Stimulated activated CD8-positive, alpha-beta memory T cell treated with anti-CD3 and anti-CD28 coated beads, Interleukin-12 subunit alpha, Interleukin-12 subunit beta, amount 100 ng/mL, for 1 hour (primary cell): ENCODE measurements around the gene PSMB5.

Experiments
- DNase-seq: peaks from one replicate; pipeline ENCODE4 v3.0.0-alpha.2; 2020; ENCODE audit warnings: low read depth

PSMB5 gene

GRCh38 chr14:23058654-23059504, 24.2 kb upstream of the PSMB5 start:
- no peak for DNase-seq

- peak; percentile 78 for DNase-seq
These were observed 23.3 kb upstream of the PSMB5 start for GRCh38 chr14:23057757-23058653.

- peak; percentile 41 for DNase-seq
These were observed 22.5 kb upstream of the PSMB5 start, which contains the start of gene CDH24 for GRCh38 chr14:23056956-23057756. Gene CDH24, minus strand, starts transcription at chr14:23057520. Its CDS starts 1,787 bp downstream, at chr14:23055733.

GRCh38 chr14:23056145-23056955, 21.6 kb upstream of the PSMB5 start:
- peak; percentile 57 for DNase-seq

- DNase-seq = no peak
These were observed 21.0 kb upstream of the PSMB5 start for GRCh38 chr14:23055621-23056144.

- DNase-seq = no peak
These were observed 20.4 kb upstream of the PSMB5 start for GRCh38 chr14:23055147-23055550.

- no peak for DNase-seq
These were observed 19.5 kb upstream of the PSMB5 start for GRCh38 chr14:23054000-23054811.

GRCh38 chr14:23053426-23053825, 18.7 kb upstream of the PSMB5 start:
- DNase-seq = no peak

- DNase-seq = no peak
These were observed 18.0 kb upstream of the PSMB5 start for GRCh38 chr14:23052671-23053070.

GRCh38 chr14:23052182-23052623, 17.5 kb upstream of the PSMB5 start:
- DNase-seq = no peak

GRCh38 chr14:23051141-23052057, 16.7 kb upstream of the PSMB5 start:
- no peak for DNase-seq

- no peak for DNase-seq
These were observed 14.3 kb upstream of the PSMB5 start for GRCh38 chr14:23049011-23049410.

GRCh38 chr14:23047751-23048693, 13.3 kb upstream of the PSMB5 start:
- no peak for DNase-seq

- no peak for DNase-seq
These were observed 12.4 kb upstream of the PSMB5 start for GRCh38 chr14:23047034-23047634.

- no peak for DNase-seq
These were observed 11.0 kb upstream of the PSMB5 start for GRCh38 chr14:23045419-23046357.

- no peak for DNase-seq
These were observed 10.1 kb upstream of the PSMB5 start for GRCh38 chr14:23044840-23045239.
